Panc1 (cell line): Measurements from ENCODE around the gene PTPRK. TPM values are rescaled to one million over a fixed set of nuclear protein-coding genes. Genes with fewer than 3 reads are reported as not detected.

ENCODE experiments used
- ATAC-seq: fragments of 200-7000 bp; cut with Tn5 transposase; 2 replicates; pipeline ENCODE4 v1.9.1; 2020; ENCODE audit warnings: mild to moderate bottlenecking, moderate library complexity
- BruUV-seq: library from RNA; stranded (reverse); fragments of 400-500 nt; replicated peaks from 2 replicates; lab custom pipeline; 2021; lab: Mats Ljungman, UMichigan
- CTCF ChIA-PET: fragments of 300-600 bp; sonication (Branson Sonifier 250); formaldehyde crosslinking; loops from one replicate; lab custom pipeline; 2022; ENCODE audit warnings: antibody characterized with exemption; lab: Charles Lee
- POLR2A ChIA-PET: fragments of 300-600 bp; sonication (Branson Sonifier 250); formaldehyde crosslinking; loops from one replicate; lab custom pipeline; 2022; ENCODE audit warnings: antibody characterized with exemption; lab: Charles Lee
- DNase-seq: peaks from one replicate; pipeline ENCODE4 v3.0.0-alpha.2; 2010; ENCODE audit warnings: low read depth, low spot score
- H3K27ac ChIP-seq: 2 replicates; pipeline ENCODE4 v1.5.1; 2011; ENCODE audit warnings: mild to moderate bottlenecking, low read length, inconsistent platforms
- H3K27me3 ChIP-seq: fragments of 200-500 bp; sonication (Bioruptor generic); 2 replicates; pipeline ENCODE4 v1.6.0; 2014; ENCODE audit warnings: low read length, inconsistent platforms; ENCODE audit not compliant: control insufficient read depth, insufficient read depth
- H3K36me3 ChIP-seq: fragments of 200-500 bp; sonication (Bioruptor generic); 2 replicates; pipeline ENCODE4 v1.5.1; 2014; ENCODE audit warnings: inconsistent platforms, mild to moderate bottlenecking, low read length, moderate library complexity; ENCODE audit not compliant: control insufficient read depth, insufficient read depth
- H3K4me1 ChIP-seq: 2 replicates; pipeline ENCODE4 v1.5.1; 2011; ENCODE audit warnings: inconsistent platforms, mild to moderate bottlenecking, low read length, moderate library complexity; ENCODE audit not compliant: control insufficient read depth, insufficient read depth
- H3K4me3 ChIP-seq, 2 experiments: 2 replicates each; pipeline ENCODE4 v1.5.1; 2011 to 2012; ENCODE audit warnings: low read depth in 2 of 2, low read length in 2 of 2, mild to moderate bottlenecking in 2 of 2, inconsistent platforms in 1 of 2, moderate library complexity in 1 of 2
- H3K9me3 ChIP-seq: fragments of 200-500 bp; sonication (Bioruptor generic); 2 replicates; pipeline ENCODE4 v1.5.1; 2014; ENCODE audit warnings: low read depth, mild to moderate bottlenecking, inconsistent platforms, low read length, moderate library complexity; ENCODE audit not compliant: control insufficient read depth, insufficient read depth
- POLR2AphosphoS5 ChIP-seq: IDR thresholded peaks from 2 replicates; pipeline ENCODE4 v1.6.1; 2012; ENCODE audit warnings: mild to moderate bottlenecking, low read depth, low read length, moderate library complexity
- SIN3A ChIP-seq: IDR thresholded peaks from 2 replicates; pipeline ENCODE4 v1.6.1; 2012; ENCODE audit warnings: low read depth, mild to moderate bottlenecking, low read length, moderate library complexity, borderline replicate concordance; ENCODE audit not compliant: insufficient read depth
- TCF7L2 ChIP-seq: IDR thresholded peaks from 2 replicates; pipeline ENCODE4 v1.6.1; 2011; ENCODE audit warnings: mild to moderate bottlenecking, low read depth, low read length, inconsistent platforms
- in situ Hi-C: cut with HindIII; loops from 2 replicates; pipeline ENCODE4 v1.10.0; 2016; ENCODE audit warnings: low sequenced_read_pairs, low pct_unique_long_range_greater_than_20kb
- intact Hi-C: fragments of 100-400 bp; cut with micrococcal nuclease; formaldehyde crosslinking; loops from one replicate; pipeline ENCODE4 v1.10.0; 2022; ENCODE audit not compliant: unreplicated experiment
- total RNA-seq: library from RNA; stranded (reverse); gene quantifications from one replicate; pipeline ENCODE4 v1.2.1, GENCODE V29; 2021; ENCODE audit not compliant: unreplicated experiment
- TF ChIP-seq, protein P1 (sequence below): fragments of 450-650 bp; IDR thresholded peaks from 2 replicates; pipeline ENCODE4 v1.5.1; 2017; ENCODE audit warnings: mild to moderate bottlenecking
- TF ChIP-seq, protein P2 (sequence below), 2 experiments: IDR thresholded peaks; 2 replicates each; pipeline ENCODE4 v1.6.1; 2011 to 2012; ENCODE audit warnings: low read depth in 2 of 2, control low read depth in 1 of 2, low read length in 1 of 2, mild to moderate bottlenecking in 1 of 2, moderate library complexity in 1 of 2; ENCODE audit not compliant: insufficient read depth in 1 of 2

PTPRK gene
- total RNA-seq, 1 experiment from 2014 or later: 61.8 TPM

DNA sequence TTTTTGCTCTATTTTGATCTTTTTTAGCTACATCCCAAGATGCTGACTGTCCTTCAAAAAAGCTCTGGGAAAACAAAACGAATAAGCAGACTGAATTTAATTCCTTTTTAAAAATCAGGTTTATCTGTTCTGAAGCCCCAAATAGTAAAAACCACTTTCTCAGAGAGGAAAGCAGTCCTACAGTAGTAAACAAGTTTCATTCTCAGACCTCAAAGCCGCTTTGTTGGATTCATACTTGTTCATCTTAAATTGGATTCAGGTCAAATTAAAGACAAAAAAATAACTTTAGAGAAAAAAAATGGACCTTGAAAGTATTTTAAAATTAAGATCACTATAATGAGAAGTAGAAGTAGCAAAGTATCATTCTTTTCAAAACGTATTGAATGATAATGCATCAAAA, 523.5 kb downstream of the PTPRK start:
- TF ChIP-seq SIN3A (no peak), TCF7L2 (no peak), POLR2AphosphoS5 (no peak)
- TF ChIP-seq, protein P1, sequence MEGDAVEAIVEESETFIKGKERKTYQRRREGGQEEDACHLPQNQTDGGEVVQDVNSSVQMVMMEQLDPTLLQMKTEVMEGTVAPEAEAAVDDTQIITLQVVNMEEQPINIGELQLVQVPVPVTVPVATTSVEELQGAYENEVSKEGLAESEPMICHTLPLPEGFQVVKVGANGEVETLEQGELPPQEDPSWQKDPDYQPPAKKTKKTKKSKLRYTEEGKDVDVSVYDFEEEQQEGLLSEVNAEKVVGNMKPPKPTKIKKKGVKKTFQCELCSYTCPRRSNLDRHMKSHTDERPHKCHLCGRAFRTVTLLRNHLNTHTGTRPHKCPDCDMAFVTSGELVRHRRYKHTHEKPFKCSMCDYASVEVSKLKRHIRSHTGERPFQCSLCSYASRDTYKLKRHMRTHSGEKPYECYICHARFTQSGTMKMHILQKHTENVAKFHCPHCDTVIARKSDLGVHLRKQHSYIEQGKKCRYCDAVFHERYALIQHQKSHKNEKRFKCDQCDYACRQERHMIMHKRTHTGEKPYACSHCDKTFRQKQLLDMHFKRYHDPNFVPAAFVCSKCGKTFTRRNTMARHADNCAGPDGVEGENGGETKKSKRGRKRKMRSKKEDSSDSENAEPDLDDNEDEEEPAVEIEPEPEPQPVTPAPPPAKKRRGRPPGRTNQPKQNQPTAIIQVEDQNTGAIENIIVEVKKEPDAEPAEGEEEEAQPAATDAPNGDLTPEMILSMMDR: no peak
- TF ChIP-seq, protein P2, sequence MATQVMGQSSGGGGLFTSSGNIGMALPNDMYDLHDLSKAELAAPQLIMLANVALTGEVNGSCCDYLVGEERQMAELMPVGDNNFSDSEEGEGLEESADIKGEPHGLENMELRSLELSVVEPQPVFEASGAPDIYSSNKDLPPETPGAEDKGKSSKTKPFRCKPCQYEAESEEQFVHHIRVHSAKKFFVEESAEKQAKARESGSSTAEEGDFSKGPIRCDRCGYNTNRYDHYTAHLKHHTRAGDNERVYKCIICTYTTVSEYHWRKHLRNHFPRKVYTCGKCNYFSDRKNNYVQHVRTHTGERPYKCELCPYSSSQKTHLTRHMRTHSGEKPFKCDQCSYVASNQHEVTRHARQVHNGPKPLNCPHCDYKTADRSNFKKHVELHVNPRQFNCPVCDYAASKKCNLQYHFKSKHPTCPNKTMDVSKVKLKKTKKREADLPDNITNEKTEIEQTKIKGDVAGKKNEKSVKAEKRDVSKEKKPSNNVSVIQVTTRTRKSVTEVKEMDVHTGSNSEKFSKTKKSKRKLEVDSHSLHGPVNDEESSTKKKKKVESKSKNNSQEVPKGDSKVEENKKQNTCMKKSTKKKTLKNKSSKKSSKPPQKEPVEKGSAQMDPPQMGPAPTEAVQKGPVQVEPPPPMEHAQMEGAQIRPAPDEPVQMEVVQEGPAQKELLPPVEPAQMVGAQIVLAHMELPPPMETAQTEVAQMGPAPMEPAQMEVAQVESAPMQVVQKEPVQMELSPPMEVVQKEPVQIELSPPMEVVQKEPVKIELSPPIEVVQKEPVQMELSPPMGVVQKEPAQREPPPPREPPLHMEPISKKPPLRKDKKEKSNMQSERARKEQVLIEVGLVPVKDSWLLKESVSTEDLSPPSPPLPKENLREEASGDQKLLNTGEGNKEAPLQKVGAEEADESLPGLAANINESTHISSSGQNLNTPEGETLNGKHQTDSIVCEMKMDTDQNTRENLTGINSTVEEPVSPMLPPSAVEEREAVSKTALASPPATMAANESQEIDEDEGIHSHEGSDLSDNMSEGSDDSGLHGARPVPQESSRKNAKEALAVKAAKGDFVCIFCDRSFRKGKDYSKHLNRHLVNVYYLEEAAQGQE (IDR thresholded peaks at IDR 0.05; ENCODE audit: insufficient read depth in 1 of 2, low read depth in 2 of 2, low read length in 1 of 2): no peak
- in situ Hi-C loops: no loop called here

DNA sequence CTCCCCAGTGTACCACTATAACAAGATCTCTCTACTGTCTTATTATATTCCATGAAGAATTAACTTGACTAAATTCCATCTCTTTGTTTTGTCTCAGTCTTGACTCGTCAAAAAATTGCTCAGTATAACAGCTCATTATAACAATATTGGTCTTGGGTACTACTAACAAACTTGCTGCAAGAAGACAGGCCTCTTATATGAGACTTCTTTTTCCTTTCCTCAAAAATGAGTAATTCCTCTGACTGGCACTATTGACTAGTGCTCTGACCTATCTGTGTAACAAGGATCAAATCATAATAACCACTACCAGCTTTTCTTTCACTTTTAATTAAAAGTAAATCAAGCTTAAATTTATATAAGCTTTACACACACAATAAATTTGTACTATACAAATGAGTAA, 528.3 kb downstream of the PTPRK start:
- ChIA-PET CTCF (no interaction called here), POLR2A (no interaction called here)
- H3K4me1 ChIP-seq: no peaks in the 10 kb centered on the region
- ATAC-seq (no peak), DNase-seq (no peak)
- in situ Hi-C loops: no loop called here
- no peak overlapping the region for H3K27ac ChIP-seq
- intact Hi-C loops: no loop called here
- no peak overlapping the region for H3K4me3 ChIP-seq
- H3K9me3 ChIP-seq: no peaks in the 10 kb centered on the region
- TF ChIP-seq SIN3A (no peak), TCF7L2 (no peak), POLR2AphosphoS5 (no peak)
- TF ChIP-seq, protein P1: no peak
- TF ChIP-seq, protein P2 (IDR thresholded peaks at IDR 0.05; ENCODE audit: insufficient read depth in 1 of 2, low read depth in 2 of 2, low read length in 1 of 2): no peak
- H3K36me3 ChIP-seq: no peaks in the 10 kb centered on the region
- no peaks in the 10 kb centered on the region for H3K27me3 ChIP-seq
- no TSS peak for BruUV-seq

More for the DNA sequence above, 523.5 kb downstream of the PTPRK start:
- BruUV-seq: no TSS peak
- Histone ChIP-seq H3K36me3 (no peaks in the 10 kb centered on the region), H3K27me3 (no peaks in the 10 kb centered on the region), H3K4me3 (no peak overlapping the region), H3K4me1 (no peaks in the 10 kb centered on the region), H3K27ac (no peak overlapping the region), H3K9me3 (no peaks in the 10 kb centered on the region)
- CTCF ChIA-PET: no interaction called here
- POLR2A ChIA-PET: no interaction called here
- DNase-seq (no peak), ATAC-seq (no peak)
- intact Hi-C loops: no loop called here
